HCT116 (cell line): ENCODE data around the gene ELFN1. TPM values are rescaled to one million over a fixed set of nuclear protein-coding genes. Genes with fewer than 3 reads are reported as not detected.

Source experiments
- ATAC-seq: fragments of 200-7000 bp; cut with Tn5 transposase; 2 replicates; pipeline ENCODE4 v1.9.1; 2020; ENCODE audit warnings: mild to moderate bottlenecking, moderate library complexity
- BruUV-seq: library from RNA; stranded (reverse); fragments of 400-500 nt; replicated peaks from 2 replicates; lab custom pipeline; 2021; lab: Mats Ljungman, UMichigan
- CTCF ChIA-PET: fragments of 300-600 bp; sonication (Branson Sonifier 250); formaldehyde crosslinking; loops from one replicate; lab custom pipeline; 2021; ENCODE audit warnings: antibody characterized with exemption; lab: Charles Lee
- POLR2A ChIA-PET: fragments of 300-600, 350-600 bp; sonication (Branson Sonifier 250); formaldehyde crosslinking; loops from one replicate; lab custom pipeline; 2021; ENCODE audit warnings: antibody characterized with exemption; lab: Charles Lee
- RAD21 ChIA-PET, 2 experiments: fragments of 300-600 bp; sonication (Branson Sonifier 250); formaldehyde crosslinking; loops; one replicate each; lab custom pipeline; 2023; ENCODE audit warnings: low total read pairs in 2 of 2; ENCODE audit not compliant: uncharacterized antibody in 2 of 2, unreplicated experiment in 2 of 2, low non-redundant PET in 1 of 2; lab: Charles Lee
- DNase-seq: peaks from one replicate; pipeline ENCODE4 v3.0.0-alpha.2; 2010; ENCODE audit warnings: low read depth, low spot score
- H2AFZ ChIP-seq: fragments of 200-600 bp; shearing (Covaris generic), sonication (generic); 2 replicates; pipeline ENCODE4 v1.6.1; 2017; ENCODE audit warnings: low read depth, mixed run types, mixed read lengths, antibody characterized with exemption, low read length; ENCODE audit not compliant: poor library complexity, severe bottlenecking
- H3K27ac ChIP-seq: 2 replicates; pipeline ENCODE4 v1.5.1; 2012; ENCODE audit warnings: low read depth, low read length
- H3K27me3 ChIP-seq: fragments of 200-600 bp; sonication (generic); 2 replicates; pipeline ENCODE4 v1.6.1; 2016; ENCODE audit warnings: mixed run types, low read length, mixed read lengths; ENCODE audit not compliant: insufficient read depth
- H3K36me3 ChIP-seq, 2 experiments: fragments of 200-500 bp in 1 of 2; fragments of 200-600 bp in 1 of 2; sonication (Bioruptor generic) in 1 of 2; sonication (generic) in 1 of 2; 2 replicates each; pipeline versions ENCODE4 v1.5.1 to v1.6.1; 2014 to 2016; ENCODE audit warnings: low read length in 2 of 2, inconsistent platforms in 1 of 2, mixed read lengths in 1 of 2, mixed run types in 1 of 2; ENCODE audit not compliant: insufficient read depth in 2 of 2, control insufficient read depth in 1 of 2
- H3K4me1 ChIP-seq, 2 experiments: fragments of 200-600 bp in 1 of 2; sonication (generic) in 1 of 2; 2 replicates each; pipeline versions ENCODE4 v1.5.1 to v1.6.1; 2012 to 2017; ENCODE audit warnings: low read length in 2 of 2, inconsistent platforms in 1 of 2, mild to moderate bottlenecking in 1 of 2, mixed read lengths in 1 of 2, mixed run types in 1 of 2, moderate library complexity in 1 of 2; ENCODE audit not compliant: insufficient read depth in 2 of 2, control insufficient read depth in 1 of 2
- H3K4me2 ChIP-seq: fragments of 200-600 bp; sonication (generic); 2 replicates; pipeline ENCODE4 v1.6.1; 2017; ENCODE audit warnings: mixed run types, low read length, mixed read lengths
- H3K4me3 ChIP-seq, 2 experiments: fragments of 200-600 bp in 1 of 2; sonication (generic) in 1 of 2; replicated peaks in 1 of 2; 2 replicates each; pipeline ENCODE4 v1.5.1; 2011 to 2016; ENCODE audit warnings: low read length in 2 of 2, control low read depth in 1 of 2, low read depth in 1 of 2, mild to moderate bottlenecking in 1 of 2, mixed read lengths in 1 of 2, mixed run types in 1 of 2
- H3K79me2 ChIP-seq: fragments of 200-600 bp; sonication (generic); 2 replicates; pipeline ENCODE4 v1.6.1; 2017; ENCODE audit warnings: mild to moderate bottlenecking, mixed run types, low read length, moderate library complexity, mixed read lengths; ENCODE audit not compliant: insufficient read depth
- H3K9ac ChIP-seq: fragments of 200-600 bp; sonication (generic); 2 replicates; pipeline ENCODE4 v1.6.1; 2016; ENCODE audit warnings: low read length, mixed read lengths
- H3K9me2 ChIP-seq: fragments of 200-600 bp; sonication (generic), shearing (Covaris generic); 2 replicates; pipeline ENCODE4 v1.6.1; 2017; ENCODE audit warnings: mixed run types, mild to moderate bottlenecking, moderate library complexity; ENCODE audit not compliant: insufficient read depth
- H3K9me3 ChIP-seq, 2 experiments: fragments of 200-500 bp in 1 of 2; fragments of 200-600 bp in 1 of 2; sonication (Bioruptor generic) in 1 of 2; sonication (generic) in 1 of 2; 2 replicates each; pipeline ENCODE4 v1.6.1; 2014 to 2017; ENCODE audit warnings: low read length in 2 of 2, mixed read lengths in 2 of 2, inconsistent platforms in 1 of 2, low read depth in 1 of 2, mild to moderate bottlenecking in 1 of 2, mixed run types in 1 of 2, moderate library complexity in 1 of 2; ENCODE audit not compliant: control insufficient read depth in 1 of 2, insufficient read depth in 1 of 2
- H4K20me1 ChIP-seq: fragments of 200-600 bp; sonication (generic), shearing (Covaris generic); 2 replicates; pipeline ENCODE4 v1.6.1; 2017; ENCODE audit warnings: mixed run types, mild to moderate bottlenecking, moderate library complexity; ENCODE audit not compliant: insufficient read depth
- CBX3 ChIP-seq: IDR thresholded peaks from 2 replicates; pipeline ENCODE4 v1.6.1; 2012; ENCODE audit warnings: low read depth
- EZH2 ChIP-seq: fragments of 200-600 bp; sonication (generic); IDR thresholded peaks from 2 replicates; pipeline ENCODE4 v1.6.1; 2017; ENCODE audit warnings: antibody characterized with exemption, mixed run types
- FOSL1 ChIP-seq: IDR thresholded peaks from 2 replicates; pipeline ENCODE4 v1.6.1; 2012; ENCODE audit warnings: low read depth
- POLR2AphosphoS5 ChIP-seq: IDR thresholded peaks from 2 replicates; pipeline ENCODE4 v1.6.1; 2011; ENCODE audit warnings: mild to moderate bottlenecking, low read depth, low read length, moderate library complexity
- REST ChIP-seq: IDR thresholded peaks from 2 replicates; pipeline ENCODE4 v1.6.1; 2012; ENCODE audit warnings: low read depth
- TCF7L2 ChIP-seq: IDR thresholded peaks from 2 replicates; pipeline ENCODE4 v1.7.0; 2011; ENCODE audit warnings: borderline replicate concordance, inconsistent platforms; ENCODE audit not compliant: insufficient read depth, insufficient read length; ENCODE audit errors: extremely low read depth
- ZFX ChIP-seq: fragments of 450-650 bp; IDR thresholded peaks from 2 replicates; pipeline ENCODE4 v1.6.1; 2017
- intact Hi-C: fragments of 100-400 bp; cut with micrococcal nuclease; formaldehyde crosslinking; loops from 2 replicates; pipeline ENCODE4 v1.10.0; 2022
- total RNA-seq: library from RNA; stranded (reverse); gene quantifications from one replicate; pipeline ENCODE4 v1.2.1, GENCODE V29; 2021; ENCODE audit not compliant: unreplicated experiment
- TF ChIP-seq, protein P1 (sequence below): IDR thresholded peaks from 2 replicates; pipeline ENCODE4 v1.6.1; 2012
- TF ChIP-seq, protein P2 (sequence below): IDR thresholded peaks from 2 replicates; pipeline ENCODE4 v1.6.1; 2012
- TF ChIP-seq, protein P3 (sequence below), 3 experiments: fragments of 200-600 bp in 1 of 3; sonication (generic) in 1 of 3; IDR thresholded peaks in 2 of 3; conservative IDR thresholded peaks in 1 of 3; 2 replicates each; pipeline ENCODE4 v1.5.1; 2012 to 2017; ENCODE audit warnings: low read depth in 2 of 3, low read length in 2 of 3, antibody characterized with exemption in 1 of 3, borderline replicate concordance in 1 of 3, control low read depth in 1 of 3, mild to moderate bottlenecking in 1 of 3, mixed read lengths in 1 of 3, mixed run types in 1 of 3, moderate library complexity in 1 of 3; ENCODE audit not compliant: insufficient read depth in 1 of 3

The ELFN1 gene
- total RNA-seq, 1 experiment from 2014 or later, result 4.4 TPM

DNA sequence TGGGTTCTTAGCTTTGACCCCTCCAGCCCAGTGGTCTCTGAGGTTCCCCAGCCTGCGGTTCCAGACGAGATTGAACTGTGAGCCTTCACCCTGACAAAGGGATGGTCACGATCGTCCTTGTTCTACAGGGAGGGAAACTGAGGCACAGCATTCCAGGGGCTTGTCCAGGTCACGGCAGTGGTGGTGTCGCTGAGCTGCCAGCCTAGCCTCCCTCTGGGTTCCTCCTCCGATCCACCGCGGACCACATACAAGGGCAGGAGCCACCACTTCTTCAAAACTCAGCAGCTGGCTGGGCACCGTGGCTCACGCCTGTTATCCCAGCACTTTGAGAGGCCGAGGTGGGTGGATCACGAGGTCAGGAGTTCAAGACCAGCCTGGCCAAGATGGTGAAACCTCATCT, 35.8 kb downstream of the ELFN1 start (continued):
- TF ChIP-seq ZFX, result no peak
- no peak for TF ChIP-seq CBX3
- TF ChIP-seq FOSL1, result no peak
- TF ChIP-seq POLR2AphosphoS5, result no peak

DNA sequence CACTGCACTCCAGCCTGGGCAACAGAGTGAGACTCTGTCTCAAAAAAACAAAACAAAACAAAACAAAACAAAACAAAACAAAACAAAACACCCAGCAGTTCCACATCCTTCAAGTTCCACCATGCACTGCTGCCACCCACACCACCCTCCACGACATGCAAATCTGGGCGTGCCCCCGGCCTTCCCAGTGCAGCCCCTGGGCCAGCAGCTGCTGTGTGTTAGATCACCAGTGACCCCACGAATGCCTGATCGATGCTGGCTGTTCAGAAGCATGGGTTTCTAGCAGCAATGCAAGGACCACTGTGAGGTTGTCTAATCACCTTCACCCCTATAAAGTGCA, 36.3 kb downstream of the ELFN1 start:
- POLR2A ChIA-PET, result no interaction called here
- no peak for TF ChIP-seq EZH2
- Histone ChIP-seq H2AFZ (no peak overlapping the region), H3K4me1 (no peaks in the 10 kb centered on the region), H4K20me1 (no peaks in the 10 kb centered on the region), H3K9me3 (peaks cover 8 to 16% of the 10 kb centered on the region in 2 experiments; a peak in 3 of 4 replicates), H3K79me2 (no peaks in the 10 kb centered on the region), H3K9me2 (no peaks in the 10 kb centered on the region), H3K9ac (no peak overlapping the region), H3K4me3 (no peak overlapping the region), H3K27me3 (no peaks in the 10 kb centered on the region), H3K4me2 (no peak overlapping the region), H3K36me3 (no peaks in the 10 kb centered on the region), H3K27ac (no peak overlapping the region)
- ATAC-seq (no peak), DNase-seq (no peak)
- no TSS peak for BruUV-seq
- intact Hi-C loops, result no loop called here
- RAD21 ChIA-PET, result no interaction called here
- CTCF ChIA-PET, result no interaction called here

DNA sequence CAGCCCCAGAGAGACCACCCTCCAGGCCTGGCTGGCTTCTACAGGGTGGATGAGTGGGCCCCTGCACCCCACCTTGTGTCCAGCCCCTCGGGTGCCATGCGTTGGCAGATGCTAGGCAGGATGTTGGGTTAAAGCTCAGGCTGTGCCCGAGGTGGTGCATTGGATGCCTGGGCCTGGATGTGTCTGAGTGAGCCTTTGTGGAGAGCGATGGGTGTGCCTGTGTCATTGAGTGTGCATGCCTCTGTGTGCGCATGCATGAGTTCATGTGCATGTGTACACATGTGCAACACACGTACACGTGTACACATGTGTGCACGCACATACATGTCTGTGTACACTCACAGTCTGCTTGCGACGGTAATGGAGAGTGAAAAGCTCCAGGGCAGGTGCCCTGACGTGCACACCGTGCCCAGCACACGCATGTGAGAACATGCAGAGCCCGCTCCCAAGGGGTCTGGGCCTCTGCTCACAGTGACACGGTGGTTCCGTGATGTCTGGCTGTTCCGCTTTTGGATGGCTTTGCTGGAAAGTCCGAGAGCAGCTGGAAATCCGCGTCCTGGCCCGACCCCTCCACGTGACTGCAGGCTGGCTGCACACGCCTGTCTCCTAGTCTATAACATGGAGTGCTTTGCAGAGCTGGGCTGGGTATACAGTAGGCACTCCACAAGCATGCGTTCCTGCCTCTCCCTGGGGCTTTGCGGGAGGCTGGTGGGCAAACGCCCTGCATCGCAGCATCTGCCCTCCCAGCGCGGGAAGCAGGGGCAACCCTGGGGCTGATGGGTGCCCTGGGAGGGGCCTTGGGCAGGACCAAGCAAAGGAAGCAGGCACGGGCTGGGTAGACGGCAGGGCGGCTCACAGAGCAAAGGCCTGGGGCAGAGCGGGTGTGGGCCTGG, 36.9 kb downstream of the ELFN1 start:
- ChIA-PET CTCF (no interaction called here), RAD21 (no interaction called here), POLR2A (no interaction called here)
- no peak for DNase-seq
- H3K4me3 ChIP-seq, result no peak overlapping the region
- H3K27me3 ChIP-seq, result no peaks in the 10 kb centered on the region
- H3K9me3 ChIP-seq, result peaks cover 8 to 16% of the 10 kb centered on the region in 2 experiments; a peak in 3 of 4 replicates
- no peaks in the 10 kb centered on the region for H3K36me3 ChIP-seq
- no TSS peak for BruUV-seq
- no peak overlapping the region for H2AFZ ChIP-seq
- no peak overlapping the region for H3K27ac ChIP-seq
- no peak overlapping the region for H3K4me2 ChIP-seq
- no peaks in the 10 kb centered on the region for H3K79me2 ChIP-seq
- intact Hi-C loops, result no loop called here
- no peak overlapping the region for H3K9ac ChIP-seq
- no peaks in the 10 kb centered on the region for H3K9me2 ChIP-seq
- H4K20me1 ChIP-seq, result no peaks in the 10 kb centered on the region
- H3K4me1 ChIP-seq, result no peaks in the 10 kb centered on the region
- no peak for ATAC-seq
- TF ChIP-seq REST (no peak), POLR2AphosphoS5 (no peak), TCF7L2 (no peak), EZH2 (no peak)
- TF ChIP-seq, protein P1, sequence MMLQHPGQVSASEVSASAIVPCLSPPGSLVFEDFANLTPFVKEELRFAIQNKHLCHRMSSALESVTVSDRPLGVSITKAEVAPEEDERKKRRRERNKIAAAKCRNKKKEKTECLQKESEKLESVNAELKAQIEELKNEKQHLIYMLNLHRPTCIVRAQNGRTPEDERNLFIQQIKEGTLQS, result no peak
- TF ChIP-seq, protein P2, sequence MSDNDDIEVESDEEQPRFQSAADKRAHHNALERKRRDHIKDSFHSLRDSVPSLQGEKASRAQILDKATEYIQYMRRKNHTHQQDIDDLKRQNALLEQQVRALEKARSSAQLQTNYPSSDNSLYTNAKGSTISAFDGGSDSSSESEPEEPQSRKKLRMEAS, result no peak
- TF ChIP-seq, protein P3, sequence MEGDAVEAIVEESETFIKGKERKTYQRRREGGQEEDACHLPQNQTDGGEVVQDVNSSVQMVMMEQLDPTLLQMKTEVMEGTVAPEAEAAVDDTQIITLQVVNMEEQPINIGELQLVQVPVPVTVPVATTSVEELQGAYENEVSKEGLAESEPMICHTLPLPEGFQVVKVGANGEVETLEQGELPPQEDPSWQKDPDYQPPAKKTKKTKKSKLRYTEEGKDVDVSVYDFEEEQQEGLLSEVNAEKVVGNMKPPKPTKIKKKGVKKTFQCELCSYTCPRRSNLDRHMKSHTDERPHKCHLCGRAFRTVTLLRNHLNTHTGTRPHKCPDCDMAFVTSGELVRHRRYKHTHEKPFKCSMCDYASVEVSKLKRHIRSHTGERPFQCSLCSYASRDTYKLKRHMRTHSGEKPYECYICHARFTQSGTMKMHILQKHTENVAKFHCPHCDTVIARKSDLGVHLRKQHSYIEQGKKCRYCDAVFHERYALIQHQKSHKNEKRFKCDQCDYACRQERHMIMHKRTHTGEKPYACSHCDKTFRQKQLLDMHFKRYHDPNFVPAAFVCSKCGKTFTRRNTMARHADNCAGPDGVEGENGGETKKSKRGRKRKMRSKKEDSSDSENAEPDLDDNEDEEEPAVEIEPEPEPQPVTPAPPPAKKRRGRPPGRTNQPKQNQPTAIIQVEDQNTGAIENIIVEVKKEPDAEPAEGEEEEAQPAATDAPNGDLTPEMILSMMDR (IDR thresholded peaks at IDR 0.05 in 2 of 3, conservative IDR thresholded peaks at IDR 0.05 in 1 of 3; ENCODE audit: borderline replicate concordance in 1 of 3, insufficient read depth in 1 of 3, low read depth in 2 of 3, low read length in 2 of 3), result no peak
